H9 (cell line): ENCODE results near the gene HHLA2. TPM values are rescaled to one million over a fixed set of nuclear protein-coding genes. Genes with fewer than 3 reads are reported as not detected.

Experiments
- DNase-seq: peaks from one replicate; pipeline ENCODE4 v3.0.0-alpha.2; 2017
- H2AFZ ChIP-seq: one replicate; pipeline ENCODE4 v1.6.1; 2013; ENCODE audit warnings: mild to moderate bottlenecking, low read length, control low read depth, moderate library complexity
- H2AK5ac ChIP-seq: 2 replicates; pipeline ENCODE4 v1.6.1; 2013; ENCODE audit warnings: low read length, control low read depth, mixed read lengths; ENCODE audit not compliant: insufficient read length
- H2BK120ac ChIP-seq: one replicate; pipeline ENCODE4 v1.6.1; 2013; ENCODE audit warnings: low read depth, mild to moderate bottlenecking, low read length, control low read depth, inconsistent platforms; ENCODE audit not compliant: poor library complexity, severe bottlenecking
- H2BK12ac ChIP-seq: 2 replicates; pipeline ENCODE4 v1.6.1; 2013; ENCODE audit warnings: low read length, control low read depth, mixed read lengths, low read depth; ENCODE audit not compliant: insufficient read length
- H2BK15ac ChIP-seq: 2 replicates; pipeline ENCODE4 v1.6.1; 2013; ENCODE audit warnings: low read depth, low read length, control low read depth
- H2BK20ac ChIP-seq: one replicate; pipeline ENCODE4 v1.6.1; 2013; ENCODE audit warnings: low read depth, mild to moderate bottlenecking, low read length, control low read depth, inconsistent platforms; ENCODE audit not compliant: poor library complexity, severe bottlenecking
- H2BK5ac ChIP-seq: 2 replicates; pipeline ENCODE4 v1.6.1; 2013; ENCODE audit warnings: low read length, control low read depth, mixed read lengths; ENCODE audit not compliant: insufficient read length
- H3K14ac ChIP-seq: 2 replicates; pipeline ENCODE4 v1.6.1; 2013; ENCODE audit warnings: low read length, control low read depth; ENCODE audit not compliant: insufficient read depth
- H3K18ac ChIP-seq: 2 replicates; pipeline ENCODE4 v1.6.1; 2013; ENCODE audit warnings: low read depth, mild to moderate bottlenecking, mixed read lengths, low read length, control low read depth; ENCODE audit not compliant: insufficient read length
- H3K23ac ChIP-seq: 2 replicates; pipeline ENCODE4 v1.6.1; 2013; ENCODE audit warnings: low read length, control low read depth, mixed read lengths, low read depth; ENCODE audit not compliant: insufficient read length
- H3K23me2 ChIP-seq: 2 replicates; pipeline ENCODE4 v1.6.1; 2013; ENCODE audit warnings: low read depth, mild to moderate bottlenecking, mixed read lengths, low read length, control low read depth; ENCODE audit not compliant: insufficient read length, poor library complexity, severe bottlenecking
- H3K27ac ChIP-seq: 2 replicates; pipeline ENCODE4 v1.5.1; 2013; ENCODE audit warnings: low read length, control low read depth, mixed read lengths, low read depth; ENCODE audit not compliant: insufficient read length
- H3K27me3 ChIP-seq: 2 replicates; pipeline ENCODE4 v1.6.1; 2013; ENCODE audit warnings: low read length, control low read depth, inconsistent platforms; ENCODE audit not compliant: insufficient read depth
- H3K4ac ChIP-seq: 2 replicates; pipeline ENCODE4 v1.6.1; 2013; ENCODE audit warnings: low read depth, mild to moderate bottlenecking, control low read depth, inconsistent platforms, low read length, moderate library complexity
- H3K4me1 ChIP-seq: 2 replicates; pipeline ENCODE4 v1.6.1; 2013; ENCODE audit warnings: low read length, control low read depth, inconsistent platforms; ENCODE audit not compliant: insufficient read depth
- H3K4me2 ChIP-seq: 2 replicates; pipeline ENCODE4 v1.6.1; 2013; ENCODE audit warnings: low read length, control low read depth, mixed read lengths; ENCODE audit not compliant: insufficient read length, insufficient read depth
- H3K56ac ChIP-seq: 2 replicates; pipeline ENCODE4 v1.6.1; 2013; ENCODE audit warnings: low read depth, mild to moderate bottlenecking, mixed read lengths, low read length, control low read depth; ENCODE audit not compliant: insufficient read length
- H3K79me1 ChIP-seq: 2 replicates; pipeline ENCODE4 v1.6.1; 2013; ENCODE audit warnings: low read depth, mild to moderate bottlenecking, moderate library complexity, low read length, control low read depth, inconsistent platforms; ENCODE audit not compliant: insufficient read depth, poor library complexity, severe bottlenecking
- H3K79me2 ChIP-seq: 2 replicates; pipeline ENCODE4 v1.6.1; 2013; ENCODE audit warnings: low read length, control low read depth, inconsistent platforms; ENCODE audit not compliant: insufficient read depth
- H3K9ac ChIP-seq: 2 replicates; pipeline ENCODE4 v1.6.1; 2013; ENCODE audit warnings: low read length, control low read depth, mixed read lengths; ENCODE audit not compliant: insufficient read length; ENCODE audit errors: extremely low read depth
- H3K9me3 ChIP-seq: one replicate; pipeline ENCODE4 v1.6.1; 2013; ENCODE audit warnings: low read depth, low read length, inconsistent platforms; ENCODE audit not compliant: control insufficient read depth
- H3T11ph ChIP-seq: one replicate; pipeline ENCODE4 v1.6.1; 2013; ENCODE audit warnings: mild to moderate bottlenecking, low read length, control low read depth, inconsistent platforms
- H4K20me1 ChIP-seq: one replicate; pipeline ENCODE4 v1.6.1; 2013; ENCODE audit not compliant: control insufficient read depth, insufficient read length, insufficient read depth
- H4K5ac ChIP-seq: 2 replicates; pipeline ENCODE4 v1.6.1; 2013; ENCODE audit warnings: low read depth, mild to moderate bottlenecking, mixed read lengths, low read length, control low read depth; ENCODE audit not compliant: insufficient read length
- H4K8ac ChIP-seq: replicated peaks from 2 replicates; pipeline ENCODE4 v1.6.1; 2013; ENCODE audit warnings: low read length, control low read depth, mixed read lengths, low read depth; ENCODE audit not compliant: insufficient read length
- H4K91ac ChIP-seq: 2 replicates; pipeline ENCODE4 v1.6.1; 2013; ENCODE audit warnings: low read depth, mild to moderate bottlenecking, moderate library complexity, mixed read lengths, low read length, control low read depth; ENCODE audit not compliant: insufficient read length
- H3K27ac Mint-ChIP-seq, 3 experiments: 2 replicates in 2 of 3; 3 replicates in 1 of 3; pipeline ENCODE4 v1.8.0; 2020 to 2021; ENCODE audit warnings: mixed read lengths in 3 of 3, mild to moderate bottlenecking in 1 of 3, moderate library complexity in 1 of 3
- H3K27me3 Mint-ChIP-seq: 2 replicates; pipeline ENCODE4 v1.8.0; 2021; ENCODE audit warnings: low read depth, mild to moderate bottlenecking, moderate library complexity, mixed read lengths
- H3K36me3 Mint-ChIP-seq, 3 experiments: 2 replicates in 2 of 3; 3 replicates in 1 of 3; pipeline ENCODE4 v1.8.0; 2020 to 2021; ENCODE audit warnings: low read depth in 3 of 3, mixed read lengths in 3 of 3; ENCODE audit not compliant: insufficient read depth in 1 of 3
- H3K4me1 Mint-ChIP-seq, 2 experiments: 2 replicates each; pipeline ENCODE4 v1.8.0; 2020; ENCODE audit warnings: mixed read lengths in 2 of 2
- H3K4me3 Mint-ChIP-seq, 2 experiments: 2 replicates in 1 of 2; 3 replicates in 1 of 2; pipeline ENCODE4 v1.8.0; 2020 to 2021; ENCODE audit warnings: mild to moderate bottlenecking in 2 of 2, mixed read lengths in 2 of 2, moderate library complexity in 1 of 2
- H3K9me3 Mint-ChIP-seq, 2 experiments: 2 replicates in 1 of 2; 3 replicates in 1 of 2; pipeline ENCODE4 v1.8.0; 2020; ENCODE audit warnings: mild to moderate bottlenecking in 2 of 2, mixed read lengths in 2 of 2, moderate library complexity in 1 of 2
- WGBS: extraction: QIAGEN DNeasy Blood & Tissue Kit; methylation state at CpG from one replicate; pipeline ENCODE4 v1.1.7; 2013; ENCODE audit warnings: missing lambda C conversion rate, low lambda C conversion rate, mixed read lengths; ENCODE audit not compliant: insufficient read length; ENCODE audit errors: extremely low coverage; 5-methylcytosine and 5-hydroxymethylcytosine counted together
- total RNA-seq: library from RNA; stranded (reverse); gene quantifications from 2 replicates; pipeline ENCODE4 v1.2.1, GENCODE V29; 2021
- TF ChIP-seq, protein P1 (sequence below): fragments of 200-600 bp; sonication (generic); conservative IDR thresholded peaks from 3 replicates; pipeline ENCODE4 v1.8.0; 2021; ENCODE audit warnings: antibody characterized with exemption, mild to moderate bottlenecking

HHLA2 gene
- total RNA-seq, 1 experiment from 2014 or later: not detected

DNA sequence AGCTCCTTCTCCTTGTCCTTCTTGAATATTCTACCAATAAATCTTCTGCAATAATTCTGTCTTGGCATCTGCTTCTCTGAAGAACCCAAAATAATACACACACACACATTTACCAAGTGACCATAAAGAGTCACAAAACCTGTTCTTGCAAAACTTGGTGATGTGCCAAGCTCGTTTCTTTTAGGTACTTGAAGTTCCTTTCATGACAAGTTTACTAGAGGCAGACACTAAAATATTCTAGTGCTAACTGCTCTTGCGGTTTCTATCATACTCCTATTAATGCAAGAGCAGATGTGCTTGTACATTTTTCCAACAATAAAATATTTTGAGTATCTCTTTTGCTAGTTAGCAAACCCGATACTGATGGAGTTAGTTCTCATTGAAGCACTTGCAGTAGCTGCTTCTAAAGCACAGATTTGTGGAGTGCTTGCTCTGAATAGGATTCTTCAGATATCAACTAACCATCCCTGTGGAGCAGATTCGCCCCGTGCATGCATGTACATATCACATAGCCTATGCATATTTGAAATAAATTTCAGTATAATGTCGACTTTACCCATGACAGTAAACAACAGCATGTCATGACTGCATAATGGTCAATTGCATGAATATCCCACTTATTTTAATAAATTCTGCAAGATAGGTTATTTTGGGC is 23.2 kb downstream of the HHLA2 start:
- Histone ChIP-seq H3K4ac (no peak overlapping the region), H2AFZ (no peak overlapping the region), H2BK15ac (no peak overlapping the region), H3K14ac (no peak overlapping the region), H2BK5ac (no peak overlapping the region), H3K79me2 (no peaks in the 10 kb centered on the region), H3K79me1 (no peaks in the 10 kb centered on the region), H3K9me3 (no peaks in the 10 kb centered on the region), H4K8ac (no peak overlapping the region), H3K23ac (no peak overlapping the region), H3T11ph (no peak overlapping the region), H3K23me2 (no peaks in the 10 kb centered on the region), H2BK120ac (no peak overlapping the region), H4K5ac (no peak overlapping the region), H4K20me1 (no peaks in the 10 kb centered on the region), H3K27ac (no peak overlapping the region), H3K56ac (no peak overlapping the region), H3K4me2 (no peak overlapping the region), H4K91ac (no peak overlapping the region), H2BK20ac (no peak overlapping the region), H2BK12ac (no peak overlapping the region), H3K18ac (no peak overlapping the region), H3K27me3 (no peaks in the 10 kb centered on the region), H3K9ac (no peak overlapping the region), H2AK5ac (no peak overlapping the region), H3K4me1 (no peaks in the 10 kb centered on the region; the same call in 1 of the 2 replicates)
- no peak overlapping the region for H3K27ac Mint-ChIP-seq
- H3K4me1 Mint-ChIP-seq: peaks cover 17 to 18% of the 10 kb centered on the region in 2 experiments
- no peak for DNase-seq
- no peaks in the 10 kb centered on the region for H3K36me3 Mint-ChIP-seq
- H3K27me3 Mint-ChIP-seq: no peaks in the 10 kb centered on the region
- no CpG with 5 or more reads among the region's 6 CpGs for WGBS
- no peaks in the 10 kb centered on the region for H3K9me3 Mint-ChIP-seq
- no peak overlapping the region for H3K4me3 Mint-ChIP-seq
- TF ChIP-seq, protein P1, sequence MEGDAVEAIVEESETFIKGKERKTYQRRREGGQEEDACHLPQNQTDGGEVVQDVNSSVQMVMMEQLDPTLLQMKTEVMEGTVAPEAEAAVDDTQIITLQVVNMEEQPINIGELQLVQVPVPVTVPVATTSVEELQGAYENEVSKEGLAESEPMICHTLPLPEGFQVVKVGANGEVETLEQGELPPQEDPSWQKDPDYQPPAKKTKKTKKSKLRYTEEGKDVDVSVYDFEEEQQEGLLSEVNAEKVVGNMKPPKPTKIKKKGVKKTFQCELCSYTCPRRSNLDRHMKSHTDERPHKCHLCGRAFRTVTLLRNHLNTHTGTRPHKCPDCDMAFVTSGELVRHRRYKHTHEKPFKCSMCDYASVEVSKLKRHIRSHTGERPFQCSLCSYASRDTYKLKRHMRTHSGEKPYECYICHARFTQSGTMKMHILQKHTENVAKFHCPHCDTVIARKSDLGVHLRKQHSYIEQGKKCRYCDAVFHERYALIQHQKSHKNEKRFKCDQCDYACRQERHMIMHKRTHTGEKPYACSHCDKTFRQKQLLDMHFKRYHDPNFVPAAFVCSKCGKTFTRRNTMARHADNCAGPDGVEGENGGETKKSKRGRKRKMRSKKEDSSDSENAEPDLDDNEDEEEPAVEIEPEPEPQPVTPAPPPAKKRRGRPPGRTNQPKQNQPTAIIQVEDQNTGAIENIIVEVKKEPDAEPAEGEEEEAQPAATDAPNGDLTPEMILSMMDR: no peak
